Panc1 (cell line): Measurements from ENCODE around the gene ABHD4.

ENCODE experiments used
- CTCF ChIP-seq: fragments of 450-650 bp; IDR thresholded peaks from 2 replicates; pipeline ENCODE4 v1.5.1; 2017; ENCODE audit warnings: mild to moderate bottlenecking
- SIN3A ChIP-seq: IDR thresholded peaks from 2 replicates; pipeline ENCODE4 v1.6.1; 2012; ENCODE audit warnings: low read depth, mild to moderate bottlenecking, low read length, moderate library complexity, borderline replicate concordance; ENCODE audit not compliant: insufficient read depth
- TCF7L2 ChIP-seq: IDR thresholded peaks from 2 replicates; pipeline ENCODE4 v1.6.1; 2011; ENCODE audit warnings: mild to moderate bottlenecking, low read depth, low read length, inconsistent platforms

- TF ChIP-seq CTCF (no peak), TCF7L2 (no peak), SIN3A (no peak)
Measured at GRCh38 chr14:22600027-22600426, 1.9 kb downstream of the ABHD4 start.
